Heart right ventricle (tissue), 16 donors: ENCODE data around the gene CHST13. TPM values are rescaled to one million over a fixed set of nuclear protein-coding genes. Genes with fewer than 3 reads are reported as not detected.

Experiments used
- ATAC-seq, 8 donors: fragments of 200-7000 bp; cut with Tn5 transposase; one replicate each; pipeline ENCODE4 v1.9.1; 2020; ENCODE audit warnings: mild to moderate bottlenecking in 8 of 8, moderate library complexity in 8 of 8, moderate number of reproducible peaks in 1 of 8
- DNase-seq, 2 donors: peaks; one replicate each; pipeline ENCODE4 v3.0.0-alpha.2; 2020
- H3K27ac ChIP-seq, 10 donors: fragments of 200-600 bp; sonication (generic) in 2 of 10; one replicate each; pipeline versions ENCODE4 v1.5.0 to v1.8.0; 2020 to 2022; ENCODE audit warnings: mild to moderate bottlenecking in 3 of 10
- H3K27me3 ChIP-seq, 7 donors: fragments of 200-600 bp; one replicate each; pipeline ENCODE4 v1.8.0; 2021 to 2022; ENCODE audit warnings: mild to moderate bottlenecking in 2 of 7
- H3K36me3 ChIP-seq, 9 donors: fragments of 200-600 bp; sonication (generic) in 1 of 9; one replicate each; pipeline versions ENCODE4 v1.5.0 to v1.8.0; 2020 to 2022; ENCODE audit warnings: mild to moderate bottlenecking in 2 of 9
- H3K4me1 ChIP-seq, 9 donors: fragments of 200-600 bp; sonication (generic) in 1 of 9; one replicate each; pipeline versions ENCODE4 v1.5.0 to v1.8.0; 2020 to 2022; ENCODE audit warnings: mild to moderate bottlenecking in 4 of 9
- H3K4me3 ChIP-seq, 10 donors: fragments of 200-600 bp; sonication (generic) in 2 of 10; one replicate each; pipeline versions ENCODE4 v1.5.0 to v1.8.0; 2020 to 2022; ENCODE audit warnings: mild to moderate bottlenecking in 7 of 10, moderate library complexity in 2 of 10
- H3K9me3 ChIP-seq, 11 donors: fragments of 200-600 bp in 10 of 11; sonication (generic) in 2 of 11; one replicate each; pipeline versions ENCODE4 v1.5.0 to v1.8.0; 2013 to 2022; ENCODE audit warnings: mild to moderate bottlenecking in 2 of 11, control low read depth in 1 of 11, moderate library complexity in 1 of 11
- WGBS, 2 donors: extraction: QIAGEN DNeasy Blood & Tissue Kit; methylation state at CpG; one replicate each; pipeline ENCODE4 v1.1.7; 2013; ENCODE audit warnings: inconsistent platforms in 1 of 2; 5-methylcytosine and 5-hydroxymethylcytosine counted together
- intact Hi-C, 10 donors: fragments of 100-400 bp; cut with DNase I; formaldehyde crosslinking; loops; one replicate each; pipeline versions ENCODE4 v1.11.1 to v1.14.2; 2022
- polyA plus RNA-seq, 2 donors: library from polyadenylated mRNA; stranded (reverse); fragments of 200-250 nt; gene quantifications; one replicate each; pipeline ENCODE4 v1.2.3, GENCODE V29; 2013
- total RNA-seq, 10 donors: library from RNA; stranded (reverse); fragmentation: NEBNext Ultra II Directional in 3 of 10; extraction: Animal tissue kit (Norgen Biotek cat#: 25700) in 3 of 10; gene quantifications; one replicate each; pipeline versions ENCODE4 v1.2.1 to v1.2.4, GENCODE V29; 2021 to 2023
- TF ChIP-seq, protein P1 (sequence below), 9 donors: fragments of 200-600 bp; sonication (generic) in 2 of 9; IDR thresholded peaks; one replicate each; pipeline versions ENCODE4 v1.5.0 to v1.8.0; 2021 to 2022; ENCODE audit warnings: antibody characterized with exemption in 9 of 9, mild to moderate bottlenecking in 5 of 9, moderate library complexity in 1 of 9
- donor health status: Arrhythmogenic right ventricular cardiomyopathy.
- donor health status: ischemic (EF 13 %, LVEDD 7.1; RV severe dilation, severe dysfunction).
- donor health status: healthy with polysubstance abuse.
- donor health status: DM: no; HTN: yes; CAD: no.
- donor health status: DM: no; HTN: no; CAD: no.
- donor health status: ischemic (EF 25% LVEDD 6.9; RV normal size, moderate dysfunction).
- donor health status: ischemic (EF 25% LVEDD 5.7; RV mildly dilated, moderate dysfunction).
- donor health status: healthy.
- donor health status: DM: yes; HTN: yes; CAD: no.
- donor health status: Ischemic cardiomyopathy.
- donor health status: ischemic (EF 35%, LVEDD 5.7; RV mildly dilated, moderate dysfunction).
- donor health status: nonischemic (EF 11% LVEDD 7.7; RV severe dilation, severe dysfunction).
- donor health status: DM: yes; HTN: yes; CAD: no.
- donor health status: PGD.
- donor health status: ischemic (EF 29% LVEDD 5.4; RV normal size, mild dysfunction).
- donor health status: nonischemic (EF 23%, LVEDD 6.1; RV moderate dilation, normal function).

The CHST13 gene
- total and polyA plus RNA-seq, 12 donors, result 0.12 to 1.2 (median 0.43) TPM

DNA sequence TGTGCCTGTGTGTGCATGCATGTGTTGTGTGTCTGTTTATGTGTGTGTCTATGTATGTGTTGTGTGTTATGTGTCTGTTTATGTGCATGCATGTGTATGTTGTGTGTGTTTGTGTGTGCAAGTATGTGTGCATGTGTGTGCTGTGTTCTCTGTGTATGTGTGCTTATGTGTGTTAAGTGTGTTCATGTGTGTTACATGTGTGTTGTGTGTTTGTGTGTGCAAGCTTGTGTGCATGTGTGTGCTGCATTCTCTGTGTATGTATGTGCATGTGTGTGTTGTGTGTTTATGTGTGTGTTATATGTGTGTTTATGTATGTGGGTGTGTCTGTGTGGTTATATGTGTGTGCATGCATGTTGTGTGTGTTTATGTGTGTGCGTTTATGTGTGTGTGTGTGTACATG, 21.3 kb upstream of the CHST13 start:
- Histone ChIP-seq H3K36me3 (no peaks in the 10 kb centered on the region), H3K27me3 (peaks cover 0 to 5% (median 0%) of the 10 kb centered on the region in 7 donors), H3K9me3 (no peaks in the 10 kb centered on the region), H3K27ac (no peak overlapping the region), H3K4me1 (no peaks in the 10 kb centered on the region), H3K4me3 (no peak overlapping the region)
- DNase-seq (no peak), ATAC-seq (no peak)
- TF ChIP-seq, protein P1, sequence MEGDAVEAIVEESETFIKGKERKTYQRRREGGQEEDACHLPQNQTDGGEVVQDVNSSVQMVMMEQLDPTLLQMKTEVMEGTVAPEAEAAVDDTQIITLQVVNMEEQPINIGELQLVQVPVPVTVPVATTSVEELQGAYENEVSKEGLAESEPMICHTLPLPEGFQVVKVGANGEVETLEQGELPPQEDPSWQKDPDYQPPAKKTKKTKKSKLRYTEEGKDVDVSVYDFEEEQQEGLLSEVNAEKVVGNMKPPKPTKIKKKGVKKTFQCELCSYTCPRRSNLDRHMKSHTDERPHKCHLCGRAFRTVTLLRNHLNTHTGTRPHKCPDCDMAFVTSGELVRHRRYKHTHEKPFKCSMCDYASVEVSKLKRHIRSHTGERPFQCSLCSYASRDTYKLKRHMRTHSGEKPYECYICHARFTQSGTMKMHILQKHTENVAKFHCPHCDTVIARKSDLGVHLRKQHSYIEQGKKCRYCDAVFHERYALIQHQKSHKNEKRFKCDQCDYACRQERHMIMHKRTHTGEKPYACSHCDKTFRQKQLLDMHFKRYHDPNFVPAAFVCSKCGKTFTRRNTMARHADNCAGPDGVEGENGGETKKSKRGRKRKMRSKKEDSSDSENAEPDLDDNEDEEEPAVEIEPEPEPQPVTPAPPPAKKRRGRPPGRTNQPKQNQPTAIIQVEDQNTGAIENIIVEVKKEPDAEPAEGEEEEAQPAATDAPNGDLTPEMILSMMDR (IDR thresholded peaks at IDR 0.05), result no peak
- 93 to 95% methylated on average over 1 of the region's 1 CpG for WGBS, 2 donors
- intact Hi-C loops, result no loop called here

DNA sequence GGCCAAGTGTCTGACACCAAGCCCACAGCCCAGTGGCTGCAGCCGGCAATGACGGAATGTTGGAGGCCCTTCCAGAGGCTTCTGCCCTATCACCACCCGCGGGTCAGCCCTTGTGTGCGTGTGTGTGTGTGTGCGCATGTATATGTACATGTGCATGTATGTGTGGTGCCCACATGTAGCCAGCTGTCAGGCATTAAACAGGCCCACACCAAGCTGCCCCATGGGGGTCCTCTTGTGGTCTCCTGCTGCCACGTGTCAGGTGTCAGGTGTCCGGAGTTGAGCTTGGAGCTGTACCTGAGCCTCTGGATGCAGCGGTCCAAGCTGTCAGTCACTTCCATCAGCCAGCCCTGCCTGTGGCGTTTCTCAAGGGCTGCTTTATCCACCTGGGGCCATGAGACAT, 20.3 kb upstream of the CHST13 start:
- intact Hi-C loops, result no loop called here
- Histone ChIP-seq H3K27ac (no peak overlapping the region), H3K4me1 (no peaks in the 10 kb centered on the region), H3K9me3 (no peaks in the 10 kb centered on the region), H3K27me3 (peaks cover 0 to 5% (median 0%) of the 10 kb centered on the region in 7 donors), H3K36me3 (no peaks in the 10 kb centered on the region), H3K4me3 (no peak overlapping the region)
- DNase-seq (no peak), ATAC-seq (no peak)
- 90% methylated on average over 10 of the region's 10 CpGs for WGBS, 2 donors
- TF ChIP-seq, protein P1 (IDR thresholded peaks at IDR 0.05), result no peak

DNA sequence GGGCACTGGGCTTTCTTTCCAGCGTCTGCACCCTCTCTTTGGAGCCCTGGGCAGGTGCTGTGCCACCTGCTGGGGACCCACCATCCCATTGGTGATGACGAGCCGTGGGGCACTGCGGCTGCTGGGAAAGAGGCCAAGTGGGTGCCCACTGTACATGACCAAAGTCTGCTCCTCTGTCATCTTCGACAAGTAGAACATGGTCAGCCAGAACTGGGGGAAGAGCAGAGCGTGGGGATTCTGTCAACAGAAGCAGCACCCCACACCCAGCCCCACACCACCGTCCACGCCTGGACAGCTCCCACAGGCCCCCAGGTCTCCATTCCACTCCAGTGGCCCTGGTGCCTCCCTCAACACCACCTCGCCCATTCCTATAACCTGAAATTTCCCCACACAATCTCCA, 16.1 kb upstream of the CHST13 start:
- H3K36me3 ChIP-seq, result no peaks in the 10 kb centered on the region
- intact Hi-C loops, result no loop called here
- H3K27me3 ChIP-seq, result peaks cover 0 to 5% (median 0%) of the 10 kb centered on the region in 7 donors
- H3K9me3 ChIP-seq, result no peaks in the 10 kb centered on the region
- WGBS, 2 donors, result 84 to 93% methylated on average over 9 of the region's 9 CpGs
- H3K27ac ChIP-seq, result no peak overlapping the region
- ATAC-seq (no peak), DNase-seq (no peak)
- TF ChIP-seq, protein P1 (IDR thresholded peaks at IDR 0.05), result no peak
- H3K4me3 ChIP-seq, result no peak overlapping the region
- peaks cover 0 to 8% (median 0%) of the 10 kb centered on the region in 9 donors for H3K4me1 ChIP-seq

DNA sequence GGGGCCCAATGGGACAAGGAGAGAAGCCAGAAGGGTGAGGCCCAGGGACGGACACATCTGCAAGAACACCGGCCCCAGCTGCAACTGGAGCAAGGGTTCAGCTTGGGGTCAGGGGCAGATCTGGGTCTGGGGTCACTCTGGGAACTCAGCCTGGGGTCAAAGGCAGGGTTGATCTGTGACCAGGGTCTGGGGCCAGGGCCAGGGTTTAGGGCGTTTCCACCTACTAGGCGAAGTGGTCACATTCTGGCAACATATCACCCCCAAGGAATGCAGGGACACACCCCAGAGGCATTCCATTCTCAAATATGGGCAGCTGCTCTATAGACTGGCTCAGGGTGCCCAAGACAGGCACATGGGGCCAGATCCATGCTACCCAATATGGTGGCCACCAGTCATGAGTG, 15.4 kb upstream of the CHST13 start:
- ATAC-seq, result no peak
- Histone ChIP-seq H3K27ac (no peak overlapping the region), H3K4me3 (no peak overlapping the region), H3K36me3 (no peaks in the 10 kb centered on the region), H3K4me1 (peaks cover 0 to 11% (median 0%) of the 10 kb centered on the region in 9 donors), H3K9me3 (no peaks in the 10 kb centered on the region), H3K27me3 (peaks cover 0 to 5% (median 0%) of the 10 kb centered on the region in 7 donors)
- intact Hi-C loops, result no loop called here
- TF ChIP-seq, protein P1 (IDR thresholded peaks at IDR 0.05), result no peak
- no peak for DNase-seq
- WGBS, 2 donors, result 92 to 95% methylated on average over 4 of the region's 4 CpGs
